H1 (cell line): ENCODE data around the gene OR2T27. TPM values are rescaled to one million over a fixed set of nuclear protein-coding genes. Genes with fewer than 3 reads are reported as not detected.

ENCODE experiments used
- CTCF ChIA-PET: fragments of 300-600 bp; sonication (Branson Sonifier 250); formaldehyde crosslinking; loops from one replicate; lab custom pipeline; 2021; ENCODE audit not compliant: partially characterized antibody; lab: Charles Lee
- POLR2A ChIA-PET: fragments of 300-600 bp; sonication (Branson Sonifier 250); formaldehyde crosslinking; loops from one replicate; lab custom pipeline; 2021; ENCODE audit warnings: inconsistent platforms; ENCODE audit not compliant: partially characterized antibody; lab: Charles Lee
- DNase-seq, 2 experiments: peaks; one replicate each; pipeline versions ENCODE4 v3.0.0 to v3.0.0-alpha.2; 2010 to 2022; ENCODE audit warnings: low spot score in 2 of 2, low read depth in 1 of 2, mixed read lengths in 1 of 2
- FAIRE-seq: peaks from 2 replicates; lab custom pipeline; 2011; peaks lifted over from hg19 to GRCh38; lab: Jason Lieb, UNC
- H2AFZ ChIP-seq: 2 replicates; pipeline ENCODE4 v1.8.1; 2012; ENCODE audit warnings: low read length, inconsistent platforms
- H2AK5ac ChIP-seq: 2 replicates; pipeline ENCODE4 v1.6.1; 2013; ENCODE audit warnings: low read depth, low read length
- H2BK120ac ChIP-seq: replicated peaks from 2 replicates; pipeline ENCODE3; 2013; ENCODE audit warnings: low read depth, low read length, inconsistent platforms
- H2BK12ac ChIP-seq: 2 replicates; pipeline ENCODE4 v1.6.1; 2013; ENCODE audit warnings: low read depth, low read length
- H2BK15ac ChIP-seq: 2 replicates; pipeline ENCODE4 v1.6.1; 2013; ENCODE audit warnings: low read length
- H2BK20ac ChIP-seq: 2 replicates; pipeline ENCODE4 v1.6.1; 2013; ENCODE audit warnings: low read length
- H2BK5ac ChIP-seq: 2 replicates; pipeline ENCODE4 v1.6.1; 2013; ENCODE audit warnings: low read depth, low read length
- H3K14ac ChIP-seq: 2 replicates; pipeline ENCODE4 v1.6.1; 2013; ENCODE audit warnings: inconsistent platforms; ENCODE audit not compliant: insufficient read length
- H3K18ac ChIP-seq: 2 replicates; pipeline ENCODE4 v1.6.1; 2013; ENCODE audit warnings: low read length; ENCODE audit errors: extremely low read depth
- H3K23ac ChIP-seq: 2 replicates; pipeline ENCODE4 v1.6.1; 2013; ENCODE audit warnings: inconsistent platforms; ENCODE audit not compliant: insufficient read length
- H3K23me2 ChIP-seq: 2 replicates; pipeline ENCODE4 v1.6.1; 2013; ENCODE audit warnings: low read depth, low read length
- H3K27ac ChIP-seq: 2 replicates; pipeline ENCODE4 v1.6.1; 2011; ENCODE audit warnings: low read depth, low read length, inconsistent platforms
- H3K27me3 ChIP-seq, 4 experiments: replicated peaks in 1 of 4; 1 replicate in 1 of 4; 2 replicates in 3 of 4; pipeline versions ENCODE4 v1.6.1 to v1.8.1; 2011 to 2013; ENCODE audit warnings: low read length in 3 of 4, mild to moderate bottlenecking in 3 of 4, inconsistent platforms in 2 of 4, mixed read lengths in 2 of 4, moderate library complexity in 1 of 4; ENCODE audit not compliant: control insufficient read depth in 3 of 4, insufficient read depth in 3 of 4; ENCODE audit errors: extremely low read depth in 1 of 4
- H3K36me3 ChIP-seq, 4 experiments: 2 replicates each; pipeline versions ENCODE4 v1.6.1 to v1.8.1; 2011 to 2013; ENCODE audit warnings: mild to moderate bottlenecking in 4 of 4, low read length in 3 of 4, moderate library complexity in 2 of 4, control low read depth in 1 of 4, inconsistent platforms in 1 of 4; ENCODE audit not compliant: insufficient read depth in 4 of 4, control insufficient read depth in 2 of 4
- H3K4ac ChIP-seq: replicated peaks from 2 replicates; pipeline ENCODE3; 2013; ENCODE audit warnings: low read length, low read depth, mixed read lengths, inconsistent platforms; ENCODE audit not compliant: insufficient read length
- H3K4me1 ChIP-seq, 4 experiments: replicated peaks in 1 of 4; 1 replicate in 1 of 4; 2 replicates in 3 of 4; pipeline versions ENCODE4 v1.6.1 to v1.8.1; 2011 to 2013; ENCODE audit warnings: low read length in 3 of 4, inconsistent platforms in 2 of 4, mixed read lengths in 1 of 4; ENCODE audit not compliant: insufficient read depth in 4 of 4, control insufficient read depth in 3 of 4
- H3K4me2 ChIP-seq, 2 experiments: 2 replicates each; pipeline versions ENCODE4 v1.6.1 to v1.8.1; 2011 to 2013; ENCODE audit warnings: low read depth in 2 of 2, low read length in 2 of 2, control low read depth in 1 of 2, inconsistent platforms in 1 of 2, mild to moderate bottlenecking in 1 of 2; ENCODE audit not compliant: insufficient read depth in 1 of 2
- H3K4me3 ChIP-seq, 4 experiments: fragments of 200-600, 300-600 bp in 1 of 4; sonication (generic), shearing (Covaris generic), sonication (Bioruptor Twin) in 1 of 4; 2 replicates each; pipeline versions ENCODE4 v1.5.1 to v1.8.1; 2011 to 2016; ENCODE audit warnings: low read length in 4 of 4, low read depth in 3 of 4, control low read depth in 2 of 4, inconsistent platforms in 2 of 4, mild to moderate bottlenecking in 2 of 4, mixed read lengths in 1 of 4, moderate library complexity in 1 of 4; ENCODE audit not compliant: insufficient read depth in 2 of 4; ENCODE audit errors: extremely low read depth in 1 of 4
- H3K56ac ChIP-seq: replicated peaks from 2 replicates; pipeline ENCODE3; 2013; ENCODE audit warnings: low read depth, mild to moderate bottlenecking, mixed read lengths, low read length, inconsistent platforms; ENCODE audit not compliant: insufficient read length
- H3K79me1 ChIP-seq: 2 replicates; pipeline ENCODE4 v1.6.1; 2013; ENCODE audit warnings: low read depth, low read length, control low read depth
- H3K79me2 ChIP-seq, 2 experiments: 2 replicates each; pipeline versions ENCODE4 v1.6.1 to v1.8.1; 2012 to 2013; ENCODE audit warnings: low read length in 2 of 2, mild to moderate bottlenecking in 2 of 2, inconsistent platforms in 1 of 2; ENCODE audit not compliant: insufficient read depth in 2 of 2, control insufficient read depth in 1 of 2
- H3K9ac ChIP-seq, 4 experiments: replicated peaks in 1 of 4; 1 replicate in 1 of 4; 2 replicates in 3 of 4; pipeline versions ENCODE4 v1.6.1 to v1.8.1; 2011 to 2013; ENCODE audit warnings: low read depth in 3 of 4, low read length in 3 of 4, control low read depth in 2 of 4, mild to moderate bottlenecking in 2 of 4, moderate library complexity in 2 of 4, inconsistent platforms in 1 of 4; ENCODE audit errors: extremely low read depth in 1 of 4
- H3K9me3 ChIP-seq, 2 experiments: 2 replicates each; pipeline versions ENCODE4 v1.6.1 to v1.8.1; 2012 to 2013; ENCODE audit warnings: mild to moderate bottlenecking in 2 of 2, moderate library complexity in 2 of 2, control low read depth in 1 of 2, inconsistent platforms in 1 of 2, low read depth in 1 of 2, low read length in 1 of 2, mixed read lengths in 1 of 2; ENCODE audit not compliant: insufficient read depth in 2 of 2
- H4K20me1 ChIP-seq, 2 experiments: replicated peaks in 1 of 2; 2 replicates each; pipeline versions ENCODE3 to v1.8.1; 2011 to 2013; ENCODE audit warnings: inconsistent platforms in 2 of 2, low read length in 2 of 2, mild to moderate bottlenecking in 1 of 2; ENCODE audit not compliant: insufficient read depth in 2 of 2, control insufficient read depth in 1 of 2
- H4K5ac ChIP-seq: 2 replicates; pipeline ENCODE4 v1.6.1; 2013; ENCODE audit warnings: low read length, low read depth, mixed read lengths, inconsistent platforms; ENCODE audit not compliant: insufficient read length
- H4K8ac ChIP-seq: 2 replicates; pipeline ENCODE4 v1.8.0; 2013; ENCODE audit warnings: mild to moderate bottlenecking, moderate library complexity, low read length, inconsistent platforms; ENCODE audit not compliant: insufficient read depth; ENCODE audit errors: extremely low read depth
- H4K91ac ChIP-seq: replicated peaks from 2 replicates; pipeline ENCODE3; 2013; ENCODE audit warnings: low read length, mixed read lengths, inconsistent platforms; ENCODE audit not compliant: insufficient read length
- BRCA1 ChIP-seq: IDR thresholded peaks from 2 replicates; pipeline ENCODE4 v1.6.1; 2012; ENCODE audit warnings: low read depth, low read length, improper control_type of control experiment
- CBX5 ChIP-seq: fragments of 300-800, 300-1000 bp; sonication (generic); IDR thresholded peaks from 2 replicates; pipeline ENCODE4 v1.7.1; 2016; ENCODE audit warnings: antibody characterized with exemption, low read length, low read depth
- GABPA ChIP-seq: IDR thresholded peaks from 2 replicates; pipeline ENCODE4 v1.6.1; 2011; ENCODE audit warnings: mild to moderate bottlenecking, low read length, moderate library complexity, borderline replicate concordance; ENCODE audit not compliant: insufficient read depth
- WGBS, 2 experiments: shearing (Covaris generic) in 1 of 2; methylation state at CpG; one replicate each; pipeline versions ENCODE4 v1.1.6 to v1.1.7; 2013 to 2015; ENCODE audit warnings: low lambda C conversion rate in 2 of 2, mixed read lengths in 2 of 2, inconsistent platforms in 1 of 2, low coverage in 1 of 2, missing lambda C conversion rate in 1 of 2; ENCODE audit not compliant: insufficient replicate concordance in 2 of 2, insufficient coverage in 1 of 2, insufficient read length in 1 of 2; ENCODE audit errors: extremely low coverage in 1 of 2, missing lambda C conversion rate in 1 of 2; 5-methylcytosine and 5-hydroxymethylcytosine counted together
- polyA plus RNA-seq, 7 experiments: library from polyadenylated mRNA; depleted of rRNA in 3 of 7; stranded (reverse) in 5 of 7; unstranded in 2 of 7; fragments of >200 nt in 5 of 7; fragments of 200-250 nt in 2 of 7; gene quantifications; 1 replicate in 5 of 7; 2 replicates in 1 of 7; 4 replicates in 1 of 7; pipeline versions ENCODE4 v1.2.1 to v1.2.3, GENCODE V29; 2011 to 2013; ENCODE audit warnings: missing spikeins in 2 of 7, mixed read lengths in 2 of 7
- total RNA-seq: library from RNA; stranded (reverse); fragmentation: NEBNext Ultra II Directional; extraction: Animal tissue kit (Norgen Biotek cat#: 25700); gene quantifications from 2 replicates; pipeline ENCODE4 v1.2.1, GENCODE V29; 2021

OR2T27 gene
- total and polyA plus RNA-seq, 2 of the 8 experiments (the other 6 are each of a cell fraction or from before 2014, with no cell fraction given) = not detected

DNA sequence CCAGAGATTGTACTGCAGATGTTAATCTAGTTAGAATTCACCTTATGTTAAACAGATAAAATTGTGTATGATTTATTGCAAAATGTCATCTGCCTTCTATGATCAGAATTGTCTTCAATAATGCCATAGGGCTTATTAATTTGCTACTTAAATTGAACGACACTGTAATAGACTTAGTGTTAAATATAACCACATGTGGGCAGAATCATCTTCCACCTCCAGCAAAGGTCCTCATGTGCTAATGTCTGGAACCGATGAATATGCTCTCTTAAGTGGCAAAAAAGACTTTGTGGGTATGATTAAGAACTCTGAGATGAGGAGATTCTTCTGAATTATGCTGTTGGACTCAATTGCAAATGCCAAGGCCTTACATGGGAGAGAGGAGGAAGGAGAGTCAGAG, 24.8 kb downstream of the OR2T27 start:
- POLR2A ChIA-PET = no interaction called here
- no peak overlapping the region for H3K4me3 ChIP-seq
- H3K4me2 ChIP-seq = no peak overlapping the region
- FAIRE-seq (no peak), DNase-seq (no peak)
- H3K56ac ChIP-seq = no peak overlapping the region
- CTCF ChIA-PET = no interaction called here
- no peaks in the 10 kb centered on the region for H3K4me1 ChIP-seq
- H2BK5ac ChIP-seq = no peak overlapping the region
- 59% methylated on average over 2 of the region's 2 CpGs; no CpG with 5 or more reads in 1 of the 2 experiments for WGBS, 2 experiments
- no peak overlapping the region for H3K18ac ChIP-seq
- H3K9ac ChIP-seq = no peak overlapping the region
- H3K27ac ChIP-seq = no peak overlapping the region
- H4K8ac ChIP-seq = no peak overlapping the region
- peaks cover 52 to 54% of the 10 kb centered on the region in 2 experiments for H3K9me3 ChIP-seq
- H3K23me2 ChIP-seq = no peaks in the 10 kb centered on the region
- no peak overlapping the region for H2BK120ac ChIP-seq
- no peak overlapping the region for H2BK15ac ChIP-seq
- H2BK20ac ChIP-seq = no peak overlapping the region
- no peak overlapping the region for H2AK5ac ChIP-seq
- no peaks in the 10 kb centered on the region for H3K36me3 ChIP-seq
- no peaks in the 10 kb centered on the region for H3K79me1 ChIP-seq
- no peaks in the 10 kb centered on the region for H4K20me1 ChIP-seq
- no peak overlapping the region for H2AFZ ChIP-seq
- H4K5ac ChIP-seq = no peak overlapping the region
- no peak overlapping the region for H3K4ac ChIP-seq
- H3K23ac ChIP-seq = no peak overlapping the region
- no peaks in the 10 kb centered on the region for H3K27me3 ChIP-seq
- H3K14ac ChIP-seq = no peak overlapping the region
- no peaks in the 10 kb centered on the region for H3K79me2 ChIP-seq
- H2BK12ac ChIP-seq = no peak overlapping the region
- TF ChIP-seq CBX5 (no peak), GABPA (no peak), BRCA1 (no peak)
- H4K91ac ChIP-seq = no peak overlapping the region
